Endodermal cell (in vitro differentiated cells): Measurements from ENCODE around the gene MAPK1IP1L. TPM values are rescaled to one million over a fixed set of nuclear protein-coding genes. Genes with fewer than 3 reads are reported as not detected.
"Not testable (repeated sequence)": the region's sequence is repeated elsewhere in the genome, so short reads cannot be mapped to it uniquely, and the experiment has no call there.

ENCODE experiments used
- DNase-seq: peaks from one replicate; pipeline ENCODE4 v3.0.0-alpha.2; 2017
- H3K27ac ChIP-seq: 2 replicates; pipeline ENCODE4 v1.5.1; 2013; ENCODE audit warnings: mild to moderate bottlenecking, low read depth, low read length, moderate library complexity
- H3K27me3 ChIP-seq: 2 replicates; pipeline ENCODE4 v1.6.1; 2013; ENCODE audit warnings: mild to moderate bottlenecking, low read length, moderate library complexity; ENCODE audit not compliant: insufficient read depth, control insufficient read depth, poor library complexity, severe bottlenecking
- H3K36me3 ChIP-seq: 2 replicates; pipeline ENCODE4 v1.7.0; 2013; ENCODE audit warnings: mild to moderate bottlenecking, low read length, moderate library complexity; ENCODE audit not compliant: control insufficient read depth, insufficient read depth
- H3K4me1 ChIP-seq: one replicate; pipeline ENCODE4 v1.7.0; 2013; ENCODE audit warnings: low read length; ENCODE audit not compliant: control insufficient read depth, insufficient read depth
- H3K4me3 ChIP-seq: 2 replicates; pipeline ENCODE4 v1.5.1; 2013; ENCODE audit warnings: mild to moderate bottlenecking, low read length, moderate library complexity
- H3K9ac ChIP-seq: 2 replicates; pipeline ENCODE4 v1.6.1; 2013; ENCODE audit warnings: mild to moderate bottlenecking, low read length, moderate library complexity; ENCODE audit not compliant: poor library complexity, severe bottlenecking; ENCODE audit errors: extremely low read depth
- H3K9me3 ChIP-seq: 2 replicates; pipeline ENCODE4 v1.6.1; 2013; ENCODE audit warnings: mild to moderate bottlenecking, low read length, moderate library complexity; ENCODE audit not compliant: control insufficient read depth
- H3K27ac Mint-ChIP-seq: 2 replicates; pipeline ENCODE4 v1.8.0; 2020; ENCODE audit warnings: mixed read lengths
- H3K27me3 Mint-ChIP-seq: 2 replicates; pipeline ENCODE4 v1.8.0; 2021; ENCODE audit warnings: mild to moderate bottlenecking, mixed read lengths; ENCODE audit not compliant: insufficient read depth
- H3K36me3 Mint-ChIP-seq: 2 replicates; pipeline ENCODE4 v1.8.0; 2020; ENCODE audit warnings: low read depth, mixed read lengths
- H3K4me1 Mint-ChIP-seq: 2 replicates; pipeline ENCODE4 v1.8.0; 2020; ENCODE audit warnings: mixed read lengths
- H3K4me3 Mint-ChIP-seq: 2 replicates; pipeline ENCODE4 v1.8.0; 2020; ENCODE audit warnings: mild to moderate bottlenecking, moderate library complexity, mixed read lengths
- H3K9me3 Mint-ChIP-seq: 2 replicates; pipeline ENCODE4 v1.8.0; 2020; ENCODE audit warnings: mild to moderate bottlenecking, mixed read lengths
- CTCF ChIP-seq: fragments of 200-600 bp; sonication (generic); conservative IDR thresholded peaks from 2 replicates; pipeline ENCODE4 v1.5.0; 2021; ENCODE audit warnings: antibody characterized with exemption, mild to moderate bottlenecking
- WGBS, 2 experiments: methylation state at CpG; one replicate each; pipeline versions ENCODE4 v1.1.5 to v1.1.7; 2013; ENCODE audit warnings: missing lambda C conversion rate in 2 of 2, mixed read lengths in 1 of 2; ENCODE audit not compliant: insufficient coverage in 1 of 2, insufficient read length in 1 of 2; 5-methylcytosine and 5-hydroxymethylcytosine counted together
- total RNA-seq, 2 donors: library from RNA; stranded (reverse); fragmentation: NEBNext Ultra II Directional in 1 of 2; extraction: Animal tissue kit (Norgen Biotek cat#: 25700) in 1 of 2; gene quantifications; 2 replicates in 1 of 2; 3 replicates in 1 of 2; pipeline ENCODE4 v1.2.1, GENCODE V29; 2021

The MAPK1IP1L gene
- total RNA-seq, 2 donors from 2014 or later = 122 to 153 TPM

- H3K4me3 ChIP-seq = no peak overlapping the region
These were observed 31.4 kb upstream of the MAPK1IP1L start for GRCh38 chr14:55019968-55020554.

GRCh38 chr14:55024365-55024764 lies 27.1 kb upstream of the MAPK1IP1L start:
- not testable (repeated sequence) for H3K4me3 ChIP-seq, H3K27me3 Mint-ChIP-seq, H3K27ac ChIP-seq, H3K9me3 ChIP-seq, H3K4me1 ChIP-seq, H3K9me3 Mint-ChIP-seq, DNase-seq, H3K27me3 ChIP-seq
- peak overlapping the region; percentile 47 for H3K27ac Mint-ChIP-seq
- Histone ChIP-seq H3K9ac (peak overlapping the region; percentile 2), H3K36me3 (peaks cover 25% of the 10 kb centered on the region)
- peak overlapping the region; percentile 90 for H3K4me3 Mint-ChIP-seq
- 82 to 88% methylated on average over 2 of the region's 5 CpGs for WGBS, 2 experiments
- peaks cover 40% of the 10 kb centered on the region for H3K4me1 Mint-ChIP-seq
- H3K36me3 Mint-ChIP-seq = peaks cover 41% of the 10 kb centered on the region

More at GRCh38 chr14:55019968-55020554, 31.4 kb upstream of the MAPK1IP1L start:
- no peaks in the 10 kb centered on the region for H3K27me3 Mint-ChIP-seq
- H3K4me3 Mint-ChIP-seq = no peak overlapping the region
- peaks cover 14% of the 10 kb centered on the region for H3K4me1 Mint-ChIP-seq
- H3K27ac Mint-ChIP-seq = no peak overlapping the region
- 88 to 98% methylated on average over 2 of the region's 2 CpGs for WGBS, 2 experiments
- no peaks in the 10 kb centered on the region for H3K4me1 ChIP-seq
- no peak for TF ChIP-seq CTCF
- H3K27ac ChIP-seq = no peak overlapping the region
- DNase-seq = no peak
- no peak overlapping the region for H3K9ac ChIP-seq
- H3K36me3 Mint-ChIP-seq = peaks cover 60% of the 10 kb centered on the region
- H3K36me3 ChIP-seq = peaks cover 37% of the 10 kb centered on the region
- no peaks in the 10 kb centered on the region for H3K9me3 Mint-ChIP-seq
- no peaks in the 10 kb centered on the region for H3K27me3 ChIP-seq
- no peaks in the 10 kb centered on the region for H3K9me3 ChIP-seq

- Histone ChIP-seq H3K27ac (no peak overlapping the region), H3K9me3 (no peaks in the 10 kb centered on the region), H3K9ac (peak overlapping the region; percentile 89), H3K36me3 (peaks cover 18% of the 10 kb centered on the region), H3K27me3 (no peaks in the 10 kb centered on the region), H3K4me1 (no peaks in the 10 kb centered on the region), H3K4me3 (peak overlapping the region; percentile 92)
- Mint-ChIP-seq H3K27ac (peak overlapping the region; percentile 89), H3K4me3 (peak overlapping the region; percentile 90), H3K4me1 (peaks cover 53% of the 10 kb centered on the region), H3K27me3 (no peaks in the 10 kb centered on the region), H3K36me3 (peaks cover 29% of the 10 kb centered on the region), H3K9me3 (no peaks in the 10 kb centered on the region)
- TF ChIP-seq CTCF = no peak
- no peak for DNase-seq
- 16 to 40% methylated on average over 6 to 7 of the region's 7 CpGs for WGBS, 2 experiments
These were observed 25.5 kb upstream of the MAPK1IP1L start for GRCh38 chr14:55025948-55026347.

- Histone ChIP-seq H3K9ac (peak overlapping the region; percentile 89), H3K27me3 (no peaks in the 10 kb centered on the region), H3K4me3 (peak overlapping the region; percentile 92), H3K36me3 (peaks cover 15% of the 10 kb centered on the region), H3K27ac (peak overlapping the region; percentile 90), H3K9me3 (no peaks in the 10 kb centered on the region), H3K4me1 (peaks cover 2% of the 10 kb centered on the region)
- H3K4me1 Mint-ChIP-seq = peaks cover 57% of the 10 kb centered on the region
- H3K4me3 Mint-ChIP-seq = peak overlapping the region; percentile 90
- no peaks in the 10 kb centered on the region for H3K9me3 Mint-ChIP-seq
- H3K27me3 Mint-ChIP-seq = no peaks in the 10 kb centered on the region
- peaks cover 25% of the 10 kb centered on the region for H3K36me3 Mint-ChIP-seq
- WGBS, 2 experiments = 0 to 1% methylated on average over 3 to 7 of the region's 9 CpGs
- no peak for DNase-seq
- TF ChIP-seq CTCF = no peak
- peak overlapping the region; percentile 89 for H3K27ac Mint-ChIP-seq
These were observed 25.0 kb upstream of the MAPK1IP1L start for GRCh38 chr14:55026441-55026792.
